Measurements from ENCODE around the gene TBC1D5. TPM values are rescaled to one million over a fixed set of nuclear protein-coding genes. Genes with fewer than 3 reads are reported as not detected.

Gene TBC1D5
- total and polyA plus RNA-seq, 2 of the 8 experiments (the other 6 are each of a cell fraction or from before 2014, with no cell fraction given), result 11.0 to 22.9 TPM

DNA sequence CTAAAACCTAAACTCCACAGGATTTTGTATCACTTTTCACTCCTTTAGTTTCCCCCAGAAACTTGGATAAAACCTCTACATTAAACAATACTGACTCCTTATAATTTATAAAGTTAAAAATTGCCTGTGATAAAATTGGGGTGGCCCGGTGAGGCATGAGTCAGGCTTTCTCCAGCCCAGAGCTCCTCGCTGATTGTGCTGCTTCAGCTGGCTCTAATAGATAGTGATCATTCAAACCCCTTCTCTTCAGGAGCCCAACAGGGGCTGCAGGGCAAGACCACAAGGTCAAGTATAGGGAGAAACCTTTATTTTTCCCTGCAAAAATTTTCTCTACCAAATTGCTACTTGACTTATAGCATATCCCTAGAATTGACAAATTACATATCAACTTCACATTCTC lies 549.4 kb downstream of the TBC1D5 start:
- Histone ChIP-seq H3K23ac (ENCODE audit: insufficient read length) (no peak overlapping the region), H3K27ac (ENCODE audit: low read depth, low read length) (no peak overlapping the region), H3K18ac (ENCODE audit: extremely low read depth, low read length) (no peak overlapping the region), H2AK5ac (ENCODE audit: low read depth, low read length) (no peak overlapping the region), H2BK15ac (ENCODE audit: low read length) (no peak overlapping the region), H3K36me3 (ENCODE audit: control insufficient read depth in 2 of 4, insufficient read depth in 4 of 4, low read length in 3 of 4) (no peaks in the 10 kb centered on the region), H4K20me1 (replicated peaks in 1 of 2; ENCODE audit: control insufficient read depth in 1 of 2, insufficient read depth in 2 of 2, low read length in 2 of 2) (no peaks in the 10 kb centered on the region), H2AFZ (ENCODE audit: low read length) (no peak overlapping the region), H3K23me2 (ENCODE audit: low read depth, low read length) (no peaks in the 10 kb centered on the region), H4K8ac (ENCODE audit: extremely low read depth, insufficient read depth, low read length) (no peak overlapping the region), H3K14ac (ENCODE audit: insufficient read length) (no peak overlapping the region), H2BK5ac (ENCODE audit: low read depth, low read length) (no peak overlapping the region), H3K9me3 (ENCODE audit: insufficient read depth in 2 of 2, low read depth in 1 of 2, low read length in 1 of 2) (no peaks in the 10 kb centered on the region), H4K5ac (ENCODE audit: insufficient read length, low read depth, low read length) (no peak overlapping the region), H3K56ac (replicated peaks; ENCODE audit: insufficient read length, low read depth, low read length) (no peak overlapping the region), H3K4me1 (replicated peaks in 1 of 4; ENCODE audit: control insufficient read depth in 3 of 4, insufficient read depth in 4 of 4, low read length in 3 of 4) (peaks cover 0 to 4% (median 0%) of the 10 kb centered on the region in 4 experiments; a peak in 2 of 7 replicates), H3K4me2 (ENCODE audit: insufficient read depth in 1 of 2, low read depth in 2 of 2, low read length in 2 of 2) (no peak overlapping the region; a peak in 1 of 4 replicates), H3K4ac (replicated peaks; ENCODE audit: insufficient read length, low read depth, low read length) (no peak overlapping the region), H3K9ac (replicated peaks in 1 of 4; ENCODE audit: extremely low read depth in 1 of 4, low read depth in 3 of 4, low read length in 3 of 4) (no peak overlapping the region), H2BK12ac (ENCODE audit: low read depth, low read length) (no peak overlapping the region), H3K4me3 (ENCODE audit: extremely low read depth in 1 of 4, insufficient read depth in 2 of 4, low read depth in 3 of 4, low read length in 4 of 4) (no peak overlapping the region), H4K91ac (replicated peaks; ENCODE audit: insufficient read length, low read length) (no peak overlapping the region), H2BK20ac (ENCODE audit: low read length) (no peak overlapping the region), H3K79me2 (ENCODE audit: control insufficient read depth in 1 of 2, insufficient read depth in 2 of 2, low read length in 2 of 2) (no peaks in the 10 kb centered on the region), H2BK120ac (replicated peaks; ENCODE audit: low read depth, low read length) (no peak overlapping the region), H3K79me1 (ENCODE audit: low read depth, low read length) (no peaks in the 10 kb centered on the region), H3K27me3 (replicated peaks in 1 of 4; ENCODE audit: control insufficient read depth in 3 of 4, extremely low read depth in 1 of 4, insufficient read depth in 3 of 4, low read length in 3 of 4) (no peaks in the 10 kb centered on the region)
- 89% methylated on average over 2 of the region's 2 CpGs; no CpG with 5 or more reads in 1 of the 2 experiments for WGBS, 2 experiments (ENCODE audit: extremely low coverage in 1 of 2, insufficient coverage in 1 of 2, insufficient read length in 1 of 2, insufficient replicate concordance in 2 of 2, low coverage in 1 of 2, low lambda C conversion rate in 2 of 2, missing lambda C conversion rate in 1 of 2)
- CTCF ChIA-PET (ENCODE audit: partially characterized antibody), result interaction anchor here (0.7 to 1.9 kb wide), 4 partner anchors 8 to 592 kb away, joined by 3 to 6 read pairs (median 4); no protein-coding TSS in a partner anchor
- POLR2A ChIA-PET (ENCODE audit: partially characterized antibody), result no interaction called here
- FAIRE-seq (no peak), DNase-seq (ENCODE audit: low read depth in 1 of 2, low spot score in 2 of 2) (no peak)
- TF ChIP-seq, protein P1, sequence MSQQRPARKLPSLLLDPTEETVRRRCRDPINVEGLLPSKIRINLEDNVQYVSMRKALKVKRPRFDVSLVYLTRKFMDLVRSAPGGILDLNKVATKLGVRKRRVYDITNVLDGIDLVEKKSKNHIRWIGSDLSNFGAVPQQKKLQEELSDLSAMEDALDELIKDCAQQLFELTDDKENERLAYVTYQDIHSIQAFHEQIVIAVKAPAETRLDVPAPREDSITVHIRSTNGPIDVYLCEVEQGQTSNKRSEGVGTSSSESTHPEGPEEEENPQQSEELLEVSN (IDR thresholded peaks at IDR 0.05), result no peak
- TF ChIP-seq KDM1A (IDR thresholded peaks at IDR 0.05; ENCODE audit: borderline replicate concordance, low read length), result no peak
